Upper lobe of right lung (tissue), 1 donor: Measurements from ENCODE around the gene PLCB4. TPM values are rescaled to one million over a fixed set of nuclear protein-coding genes. Genes with fewer than 3 reads are reported as not detected.

Source experiments
- ATAC-seq: fragments of 200-7000 bp; cut with Tn5 transposase; one replicate; pipeline ENCODE4 v1.9.1; 2020; ENCODE audit warnings: mild to moderate bottlenecking, moderate library complexity
- DNase-seq: peaks from one replicate; pipeline ENCODE4 v3.0.0-alpha.2; 2020
- H3K27ac ChIP-seq: fragments of 200-600 bp; one replicate; pipeline ENCODE4 v1.8.0; 2022
- H3K27me3 ChIP-seq: fragments of 200-600 bp; one replicate; pipeline ENCODE4 v1.8.0; 2022; ENCODE audit warnings: mild to moderate bottlenecking
- H3K36me3 ChIP-seq: fragments of 200-600 bp; one replicate; pipeline ENCODE4 v1.8.0; 2022
- H3K4me1 ChIP-seq: fragments of 200-600 bp; one replicate; pipeline ENCODE4 v1.8.0; 2022
- H3K4me3 ChIP-seq: fragments of 200-600 bp; one replicate; pipeline ENCODE4 v1.8.0; 2022; ENCODE audit warnings: mild to moderate bottlenecking
- H3K9me3 ChIP-seq: fragments of 200-600 bp; one replicate; pipeline ENCODE4 v1.8.0; 2022
- CTCF ChIP-seq: fragments of 200-600 bp; IDR thresholded peaks from one replicate; pipeline ENCODE4 v1.8.0; 2022; ENCODE audit warnings: antibody characterized with exemption
- intact Hi-C: fragments of 100-400 bp; cut with DNase I; formaldehyde crosslinking; loops from one replicate; pipeline ENCODE4 v1.11.0; 2022
- total RNA-seq: library from RNA; stranded (reverse); fragmentation: NEBNext Ultra II Directional; extraction: Animal tissue kit (Norgen Biotek cat#: 25700); gene quantifications from one replicate; pipeline ENCODE4 v1.2.1, GENCODE V29; 2021
- donor health status: DM: no; HTN: yes; CAD: no; lungs with severe emphysema.

Gene PLCB4
- total RNA-seq, 1 donor from 2014 or later = 7.9 TPM

- H3K27me3 ChIP-seq = no peaks in the 10 kb centered on the region
- H3K27ac ChIP-seq = peak overlapping the region; percentile 3
- no peak overlapping the region for H3K4me3 ChIP-seq
- DNase-seq = no peak
- H3K4me1 ChIP-seq = no peaks in the 10 kb centered on the region
- no peak for ATAC-seq
- TF ChIP-seq CTCF = no peak
- H3K9me3 ChIP-seq = no peaks in the 10 kb centered on the region
- intact Hi-C loops = no loop called here
- no peaks in the 10 kb centered on the region for H3K36me3 ChIP-seq
These were observed 211.8 kb downstream of the PLCB4 start for GRCh38 chr20:9280666-9281065.

- Histone ChIP-seq H3K27me3 (no peaks in the 10 kb centered on the region), H3K27ac (no peak overlapping the region), H3K4me3 (no peak overlapping the region), H3K36me3 (no peaks in the 10 kb centered on the region), H3K4me1 (no peaks in the 10 kb centered on the region), H3K9me3 (no peaks in the 10 kb centered on the region)
- no peak for TF ChIP-seq CTCF
- ATAC-seq (no peak), DNase-seq (no peak)
- intact Hi-C loops = no loop called here
These were observed 212.9 kb downstream of the PLCB4 start for GRCh38 chr20:9281803-9282202.

GRCh38 chr20:9285617-9286016 lies 216.7 kb downstream of the PLCB4 start:
- no peak overlapping the region for H3K4me3 ChIP-seq
- H3K27me3 ChIP-seq = no peaks in the 10 kb centered on the region
- no peaks in the 10 kb centered on the region for H3K4me1 ChIP-seq
- no peaks in the 10 kb centered on the region for H3K9me3 ChIP-seq
- DNase-seq (no peak), ATAC-seq (no peak)
- intact Hi-C loops = no loop called here
- no peaks in the 10 kb centered on the region for H3K36me3 ChIP-seq
- H3K27ac ChIP-seq = no peak overlapping the region
- TF ChIP-seq CTCF = no peak

- TF ChIP-seq CTCF = no peak
These were observed 217.9 kb downstream of the PLCB4 start for GRCh38 chr20:9286501-9287461.

GRCh38 chr20:9287826-9288225 lies 218.9 kb downstream of the PLCB4 start:
- Histone ChIP-seq H3K27ac (no peak overlapping the region), H3K36me3 (no peaks in the 10 kb centered on the region), H3K4me3 (no peak overlapping the region), H3K4me1 (no peaks in the 10 kb centered on the region), H3K27me3 (no peaks in the 10 kb centered on the region), H3K9me3 (no peaks in the 10 kb centered on the region)
- TF ChIP-seq CTCF = no peak
- DNase-seq (no peak), ATAC-seq (no peak)
- intact Hi-C loops = no loop called here

More at GRCh38 chr20:9286501-9287461, 217.9 kb downstream of the PLCB4 start:
- no peaks in the 10 kb centered on the region for H3K4me1 ChIP-seq
- H3K36me3 ChIP-seq = no peaks in the 10 kb centered on the region
- no peak overlapping the region for H3K27ac ChIP-seq
- H3K27me3 ChIP-seq = no peaks in the 10 kb centered on the region
- intact Hi-C loops = no loop called here
- H3K9me3 ChIP-seq = no peaks in the 10 kb centered on the region
- no peak overlapping the region for H3K4me3 ChIP-seq
- ATAC-seq (no peak), DNase-seq (no peak)
